ENCODE measurements around the gene GNPTG.

The GNPTG gene

DNA sequence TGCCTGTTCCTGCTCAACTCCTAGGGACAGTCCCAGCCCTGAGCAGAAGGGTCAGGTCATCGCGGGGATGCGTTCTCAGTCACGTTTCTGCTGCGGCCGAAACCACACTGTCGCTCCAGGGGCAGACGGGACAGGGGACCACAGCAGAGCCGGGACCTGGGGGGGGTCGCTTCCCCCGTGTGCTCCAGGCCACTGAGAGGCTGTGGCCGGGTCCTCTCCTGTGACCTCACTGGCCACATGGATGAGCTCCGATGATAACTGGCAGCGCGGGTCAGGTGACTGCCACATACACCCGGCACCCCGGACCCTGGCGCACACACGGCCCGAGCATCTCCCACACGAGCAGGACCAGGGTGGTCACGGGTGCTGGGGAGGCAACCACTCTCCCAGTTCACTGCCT lies 12.8 kb downstream of the GNPTG start:
- Histone ChIP-seq H3K4me3 (no peak overlapping the region), H3K27ac (no peak overlapping the region)
- DNase-seq (ENCODE audit: low spot score): no peak
- no peak for TF ChIP-seq CTCF (IDR thresholded peaks at IDR 0.05)

- H3K4me3 ChIP-seq: no peak overlapping the region
- TF ChIP-seq CTCF (IDR thresholded peaks at IDR 0.05): no peak
- no peak for DNase-seq (ENCODE audit: low spot score)
- no peak overlapping the region for H3K27ac ChIP-seq
These were observed 14.5 kb downstream of the GNPTG start for GRCh38 chr16:1366060-1366711.

DNA sequence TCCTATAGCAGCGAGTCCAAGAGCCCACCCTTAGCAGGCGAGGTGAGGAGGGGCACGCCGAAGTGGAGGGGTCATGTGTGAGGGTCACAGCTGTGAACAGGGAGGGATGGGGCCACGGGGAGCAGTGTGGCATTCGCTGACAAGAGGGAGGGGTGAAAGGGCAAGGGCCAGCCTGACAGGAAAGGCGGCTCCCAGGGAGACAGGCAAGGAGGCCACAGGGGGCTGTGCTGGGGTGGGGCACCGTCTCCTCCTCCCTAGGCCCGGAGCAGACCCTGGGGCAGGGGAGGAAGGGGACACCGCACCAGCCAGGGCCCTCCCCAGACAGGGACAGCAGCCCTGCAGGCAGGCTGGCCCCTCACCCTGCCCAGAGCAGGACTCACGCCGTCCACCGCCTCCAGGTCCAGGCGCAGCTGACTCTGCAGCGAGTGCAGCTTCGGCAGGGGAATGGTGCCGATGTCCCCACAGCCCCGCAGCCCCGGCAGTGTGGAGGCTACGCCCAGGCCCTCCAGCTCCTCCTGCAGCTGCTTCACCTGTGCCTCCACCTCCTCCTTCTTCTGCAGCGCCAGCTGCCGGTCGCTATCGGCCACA lies 15.1 kb downstream of the GNPTG start:
- DNase-seq (ENCODE audit: low spot score): no peak
- no peak overlapping the region for H3K27ac ChIP-seq
- no peak for TF ChIP-seq CTCF (IDR thresholded peaks at IDR 0.05)

GRCh38 chr16:1367486-1368174 lies 15.9 kb downstream of the GNPTG start:
- no peak for TF ChIP-seq CTCF (IDR thresholded peaks at IDR 0.05)

More for the DNA sequence above, 15.1 kb downstream of the GNPTG start:
- no peak overlapping the region for H3K4me3 ChIP-seq

DNA sequence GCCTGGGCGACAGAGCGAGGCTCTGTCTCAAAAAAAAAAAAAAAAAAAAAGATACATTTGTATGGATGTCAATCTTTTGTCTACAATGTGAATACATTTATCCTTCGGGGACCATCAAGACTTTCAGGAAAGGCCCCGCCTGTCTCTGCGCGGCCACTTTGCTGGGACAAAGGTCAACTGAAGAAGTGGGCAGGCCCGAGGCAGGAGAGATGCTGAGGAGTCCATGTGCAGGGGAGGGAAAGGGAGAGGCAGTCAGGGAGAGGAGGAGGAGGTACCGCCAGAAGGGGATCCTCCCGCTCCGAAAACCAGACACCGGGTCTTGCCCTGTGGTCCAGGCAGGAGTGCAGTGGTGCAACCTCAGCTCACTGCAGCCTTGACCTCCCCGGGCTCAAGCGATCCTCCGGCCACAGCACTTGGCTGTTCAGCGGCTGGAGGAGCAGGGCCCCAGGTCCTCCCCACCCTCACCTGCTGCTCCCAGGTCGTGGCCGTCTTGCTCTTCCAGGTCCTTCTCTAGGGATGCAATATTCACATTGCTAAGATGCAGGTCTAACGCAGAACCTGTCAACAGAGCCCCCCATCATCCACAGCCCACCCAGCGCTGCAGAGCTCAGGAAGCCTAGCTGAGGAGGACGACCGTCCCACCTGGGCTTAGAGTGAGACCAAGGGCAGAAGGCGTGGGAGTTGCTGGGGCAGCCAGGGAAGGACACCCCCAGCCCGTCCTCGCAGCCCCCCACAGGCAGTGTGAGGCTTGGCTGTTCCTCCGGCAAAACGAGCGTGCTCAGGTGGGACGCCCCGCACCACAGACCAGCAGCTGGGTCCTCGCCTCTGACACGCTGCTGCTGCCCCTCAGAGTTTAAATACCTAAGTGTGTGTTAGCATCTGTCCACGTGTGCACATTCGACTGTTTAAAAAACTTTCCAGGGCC lies 19.6 kb downstream of the GNPTG start:
- TF ChIP-seq CTCF (IDR thresholded peaks at IDR 0.05): no peak
- DNase-seq (ENCODE audit: low spot score): no peak
- H3K4me3 ChIP-seq: no peak overlapping the region
- no peak overlapping the region for H3K27ac ChIP-seq

More at GRCh38 chr16:1367486-1368174, 15.9 kb downstream of the GNPTG start:
- Histone ChIP-seq H3K27ac (no peak overlapping the region), H3K4me3 (no peak overlapping the region)
- DNase-seq (ENCODE audit: low spot score): no peak

DNA sequence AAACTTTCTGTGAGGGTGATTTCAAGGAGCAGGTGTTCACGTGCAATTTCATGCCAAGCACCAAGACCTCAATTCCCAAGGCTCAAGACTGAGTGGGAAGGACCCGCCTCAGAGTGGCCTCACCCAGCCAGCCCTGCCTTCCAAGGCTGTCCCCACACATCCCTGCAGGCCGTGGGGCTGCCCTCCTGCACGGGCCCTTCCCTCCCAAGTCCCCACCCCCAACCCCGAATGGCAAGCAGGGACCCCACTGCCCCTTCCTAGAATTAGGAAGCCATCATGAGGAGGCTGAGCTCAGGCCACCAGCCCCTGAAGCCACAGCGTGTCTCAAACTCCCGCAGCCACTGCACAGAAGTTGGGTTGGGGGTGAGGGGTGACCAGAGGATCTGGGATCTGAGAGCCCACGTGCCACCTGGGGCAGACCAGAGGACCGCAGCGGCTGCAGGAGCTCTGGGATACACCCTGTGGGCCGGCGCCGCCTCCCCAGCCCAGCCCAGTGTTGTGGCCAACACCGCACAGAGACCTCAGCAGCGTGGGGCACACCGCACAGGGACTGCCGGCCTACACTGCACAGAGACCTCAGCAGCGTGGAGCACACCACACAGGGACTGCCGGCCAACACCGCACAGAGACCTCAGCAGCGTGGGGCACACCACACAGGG lies 20.7 kb downstream of the GNPTG start:
- H3K27ac ChIP-seq: no peak overlapping the region

More for the DNA sequence above, 20.7 kb downstream of the GNPTG start:
- no peak overlapping the region for H3K4me3 ChIP-seq
- TF ChIP-seq CTCF (IDR thresholded peaks at IDR 0.05): no peak
- DNase-seq (ENCODE audit: low spot score): no peak

All from coronary artery (tissue), 2 donors.